ENCODE data around the gene RERE.

RERE gene

GRCh38 chr1:8677782-8678181, 139.7 kb downstream of the RERE start:
- H3K4me1 ChIP-seq (ENCODE audit: control insufficient read depth, insufficient read depth, low read length, poor library complexity, severe bottlenecking) = peaks cover 3% of the 10 kb centered on the region
- no peak overlapping the region for H3K4me3 ChIP-seq (ENCODE audit: insufficient read depth, low read depth, low read length, poor library complexity, severe bottlenecking)

GRCh38 chr1:8676813-8677212, 140.6 kb downstream of the RERE start:
- H3K9me3 ChIP-seq (ENCODE audit: control insufficient read depth, low read length) = no peaks in the 10 kb centered on the region
- H3K36me3 ChIP-seq (ENCODE audit: control insufficient read depth, insufficient read depth, low read length) = no peaks in the 10 kb centered on the region
- H3K27me3 ChIP-seq (replicated peaks; ENCODE audit: control insufficient read depth, insufficient read depth, low read length, poor library complexity, severe bottlenecking) = no peaks in the 10 kb centered on the region
- DNase-seq = no peak
- peaks cover 3% of the 10 kb centered on the region for H3K4me1 ChIP-seq (ENCODE audit: control insufficient read depth, insufficient read depth, low read length, poor library complexity, severe bottlenecking)
- no peak overlapping the region for H3K4me3 ChIP-seq (ENCODE audit: insufficient read depth, low read depth, low read length, poor library complexity, severe bottlenecking)
- no peak overlapping the region for H3K27ac ChIP-seq (ENCODE audit: insufficient read depth, low read length, poor library complexity, severe bottlenecking)

More at GRCh38 chr1:8677782-8678181, 139.7 kb downstream of the RERE start:
- H3K27me3 ChIP-seq (replicated peaks; ENCODE audit: control insufficient read depth, insufficient read depth, low read length, poor library complexity, severe bottlenecking) = no peaks in the 10 kb centered on the region
- no peak overlapping the region for H3K27ac ChIP-seq (ENCODE audit: insufficient read depth, low read length, poor library complexity, severe bottlenecking)
- H3K36me3 ChIP-seq (ENCODE audit: control insufficient read depth, insufficient read depth, low read length) = no peaks in the 10 kb centered on the region
- H3K9me3 ChIP-seq (ENCODE audit: control insufficient read depth, low read length) = no peaks in the 10 kb centered on the region
- no peak for DNase-seq

GRCh38 chr1:8676072-8676471, 141.4 kb downstream of the RERE start:
- H3K9me3 ChIP-seq (ENCODE audit: control insufficient read depth, low read length) = no peaks in the 10 kb centered on the region
- no peaks in the 10 kb centered on the region for H3K27me3 ChIP-seq (replicated peaks; ENCODE audit: control insufficient read depth, insufficient read depth, low read length, poor library complexity, severe bottlenecking)
- no peak overlapping the region for H3K4me3 ChIP-seq (ENCODE audit: insufficient read depth, low read depth, low read length, poor library complexity, severe bottlenecking)
- no peak for DNase-seq
- H3K36me3 ChIP-seq (ENCODE audit: control insufficient read depth, insufficient read depth, low read length) = no peaks in the 10 kb centered on the region
- no peak overlapping the region for H3K27ac ChIP-seq (ENCODE audit: insufficient read depth, low read length, poor library complexity, severe bottlenecking)
- H3K4me1 ChIP-seq (ENCODE audit: control insufficient read depth, insufficient read depth, low read length, poor library complexity, severe bottlenecking) = no peaks in the 10 kb centered on the region

GRCh38 chr1:8674912-8675311, 142.5 kb downstream of the RERE start:
- Histone ChIP-seq H3K9me3 (ENCODE audit: control insufficient read depth, low read length) (no peaks in the 10 kb centered on the region), H3K4me1 (ENCODE audit: control insufficient read depth, insufficient read depth, low read length, poor library complexity, severe bottlenecking) (no peaks in the 10 kb centered on the region), H3K4me3 (ENCODE audit: insufficient read depth, low read depth, low read length, poor library complexity, severe bottlenecking) (no peak overlapping the region), H3K27ac (ENCODE audit: insufficient read depth, low read length, poor library complexity, severe bottlenecking) (no peak overlapping the region), H3K36me3 (ENCODE audit: control insufficient read depth, insufficient read depth, low read length) (no peaks in the 10 kb centered on the region), H3K27me3 (replicated peaks; ENCODE audit: control insufficient read depth, insufficient read depth, low read length, poor library complexity, severe bottlenecking) (no peaks in the 10 kb centered on the region)
- no peak for DNase-seq

GRCh38 chr1:8674481-8674880, 143.0 kb downstream of the RERE start:
- Histone ChIP-seq H3K27ac (ENCODE audit: insufficient read depth, low read length, poor library complexity, severe bottlenecking) (no peak overlapping the region), H3K9me3 (ENCODE audit: control insufficient read depth, low read length) (no peaks in the 10 kb centered on the region), H3K4me3 (ENCODE audit: insufficient read depth, low read depth, low read length, poor library complexity, severe bottlenecking) (no peak overlapping the region), H3K27me3 (replicated peaks; ENCODE audit: control insufficient read depth, insufficient read depth, low read length, poor library complexity, severe bottlenecking) (no peaks in the 10 kb centered on the region), H3K36me3 (ENCODE audit: control insufficient read depth, insufficient read depth, low read length) (no peaks in the 10 kb centered on the region), H3K4me1 (ENCODE audit: control insufficient read depth, insufficient read depth, low read length, poor library complexity, severe bottlenecking) (no peaks in the 10 kb centered on the region)
- DNase-seq = no peak

GRCh38 chr1:8671306-8671917, 146.0 kb downstream of the RERE start:
- Histone ChIP-seq H3K4me1 (ENCODE audit: control insufficient read depth, insufficient read depth, low read length, poor library complexity, severe bottlenecking) (no peaks in the 10 kb centered on the region), H3K9me3 (ENCODE audit: control insufficient read depth, low read length) (no peaks in the 10 kb centered on the region), H3K27ac (ENCODE audit: insufficient read depth, low read length, poor library complexity, severe bottlenecking) (no peak overlapping the region), H3K36me3 (ENCODE audit: control insufficient read depth, insufficient read depth, low read length) (no peaks in the 10 kb centered on the region), H3K4me3 (ENCODE audit: insufficient read depth, low read depth, low read length, poor library complexity, severe bottlenecking) (no peak overlapping the region), H3K27me3 (replicated peaks; ENCODE audit: control insufficient read depth, insufficient read depth, low read length, poor library complexity, severe bottlenecking) (no peaks in the 10 kb centered on the region)
- no peak for DNase-seq

GRCh38 chr1:8670371-8670818, 147.0 kb downstream of the RERE start:
- no peaks in the 10 kb centered on the region for H3K4me1 ChIP-seq (ENCODE audit: control insufficient read depth, insufficient read depth, low read length, poor library complexity, severe bottlenecking)
- no peaks in the 10 kb centered on the region for H3K9me3 ChIP-seq (ENCODE audit: control insufficient read depth, low read length)
- DNase-seq = no peak
- no peaks in the 10 kb centered on the region for H3K36me3 ChIP-seq (ENCODE audit: control insufficient read depth, insufficient read depth, low read length)
- H3K4me3 ChIP-seq (ENCODE audit: insufficient read depth, low read depth, low read length, poor library complexity, severe bottlenecking) = no peak overlapping the region
- no peaks in the 10 kb centered on the region for H3K27me3 ChIP-seq (replicated peaks; ENCODE audit: control insufficient read depth, insufficient read depth, low read length, poor library complexity, severe bottlenecking)
- no peak overlapping the region for H3K27ac ChIP-seq (ENCODE audit: insufficient read depth, low read length, poor library complexity, severe bottlenecking)

GRCh38 chr1:8669606-8670335, 147.7 kb downstream of the RERE start:
- H3K9me3 ChIP-seq (ENCODE audit: control insufficient read depth, low read length) = no peaks in the 10 kb centered on the region
- no peaks in the 10 kb centered on the region for H3K27me3 ChIP-seq (replicated peaks; ENCODE audit: control insufficient read depth, insufficient read depth, low read length, poor library complexity, severe bottlenecking)
- no peaks in the 10 kb centered on the region for H3K36me3 ChIP-seq (ENCODE audit: control insufficient read depth, insufficient read depth, low read length)
- no peak overlapping the region for H3K4me3 ChIP-seq (ENCODE audit: insufficient read depth, low read depth, low read length, poor library complexity, severe bottlenecking)
- no peak overlapping the region for H3K27ac ChIP-seq (ENCODE audit: insufficient read depth, low read length, poor library complexity, severe bottlenecking)
- DNase-seq = no peak
- no peaks in the 10 kb centered on the region for H3K4me1 ChIP-seq (ENCODE audit: control insufficient read depth, insufficient read depth, low read length, poor library complexity, severe bottlenecking)

- H3K4me1 ChIP-seq (ENCODE audit: control insufficient read depth, insufficient read depth, low read length, poor library complexity, severe bottlenecking) = peaks cover 6% of the 10 kb centered on the region
- no peak overlapping the region for H3K4me3 ChIP-seq (ENCODE audit: insufficient read depth, low read depth, low read length, poor library complexity, severe bottlenecking)
- no peak for DNase-seq
- H3K27me3 ChIP-seq (replicated peaks; ENCODE audit: control insufficient read depth, insufficient read depth, low read length, poor library complexity, severe bottlenecking) = no peaks in the 10 kb centered on the region
- H3K9me3 ChIP-seq (ENCODE audit: control insufficient read depth, low read length) = no peaks in the 10 kb centered on the region
- H3K36me3 ChIP-seq (ENCODE audit: control insufficient read depth, insufficient read depth, low read length) = no peaks in the 10 kb centered on the region
- no peak overlapping the region for H3K27ac ChIP-seq (ENCODE audit: insufficient read depth, low read length, poor library complexity, severe bottlenecking)
Observed at GRCh38 chr1:8667869-8668594, 149.4 kb downstream of the RERE start.

Measured in effector memory CD4-positive, alpha-beta T cell (primary cell).